ENCODE measurements around the gene ITK.

GRCh38 chr5:157172403-157172802, 8.2 kb upstream of the ITK start:
- TF ChIP-seq CTCF (IDR thresholded peaks at IDR 0.05 in 8 of 11, conservative IDR thresholded peaks at IDR 0.05 in 3 of 11): no peak
- no peak for TF ChIP-seq POLR2A (IDR thresholded peaks at IDR 0.05)

Data from spleen (tissue), 7 donors.